Measurements from ENCODE around the gene AHSP. TPM values are rescaled to one million over a fixed set of nuclear protein-coding genes. Genes with fewer than 3 reads are reported as not detected.
"Not testable (repeated sequence)": the region's sequence is repeated elsewhere in the genome, so short reads cannot be mapped to it uniquely, and the experiment has no call there.

Gene AHSP
- total RNA-seq, 1 experiment from 2014 or later: not detected

- H3K36me3 ChIP-seq (ENCODE audit: low read depth): no peaks in the 10 kb centered on the region
- no TSS peak for BruUV-seq (replicated peaks)
- H2AFZ ChIP-seq: no peak overlapping the region
- H3K27ac ChIP-seq: no peak overlapping the region
- TF ChIP-seq CTCF (conservative IDR thresholded peaks at IDR 0.05) (no peak), EZH2 (IDR thresholded peaks at IDR 0.05; ENCODE audit: low read depth) (no peak)
- H3F3A ChIP-seq (ENCODE audit: insufficient read depth, low read depth): no peaks in the 10 kb centered on the region
- ChIA-PET CTCF (no interaction called here), POLR2A (ENCODE audit: unreplicated experiment) (no interaction called here)
- no peak for DNase-seq
- intact Hi-C loops (cut with micrococcal nuclease; ENCODE audit: unreplicated experiment): no loop called here
- H3K27me3 ChIP-seq (ENCODE audit: insufficient read depth, low read depth): peaks cover 7% of the 10 kb centered on the region; the same call in 1 of the 2 replicates
- H3K4me2 ChIP-seq: no peak overlapping the region
- H3K4me1 ChIP-seq (replicated peaks; ENCODE audit: insufficient read depth): no peaks in the 10 kb centered on the region
- no peak overlapping the region for H3K4me3 ChIP-seq
- H3K9me3 ChIP-seq (ENCODE audit: insufficient read depth, low read depth): no peaks in the 10 kb centered on the region; the same call in 1 of the 2 replicates
- no peaks in the 10 kb centered on the region for H3K79me2 ChIP-seq (ENCODE audit: low read depth)
- H3K9me2 ChIP-seq (ENCODE audit: insufficient read depth): 0 out of 2 replicates have a peak, but pooled peaks cover 3% of the 10 kb centered on the region
- no peaks in the 10 kb centered on the region for H4K20me1 ChIP-seq (ENCODE audit: insufficient read depth)
Measured at GRCh38 chr16:31572821-31573220, 45.1 kb downstream of the AHSP start.

DNA sequence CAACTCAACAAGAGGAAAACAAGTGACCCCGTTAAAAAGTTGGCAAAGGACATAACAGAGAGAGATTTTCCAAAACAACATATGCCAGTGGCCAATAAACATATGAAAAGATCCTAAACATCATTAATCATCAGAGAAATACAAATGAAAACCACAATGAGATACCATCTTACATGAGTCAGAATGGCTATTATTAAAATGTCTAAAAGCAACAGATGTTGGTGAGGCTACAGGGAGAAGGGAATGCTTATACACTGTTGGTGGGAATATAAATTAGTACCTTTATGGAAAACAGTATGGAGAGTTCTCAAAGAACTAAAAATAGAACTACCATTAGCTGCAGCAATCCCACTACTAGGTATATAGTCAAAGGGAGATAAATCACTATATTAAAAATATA, 46.5 kb downstream of the AHSP start:
- intact Hi-C loops (cut with micrococcal nuclease; ENCODE audit: unreplicated experiment); H3K9me3 ChIP-seq (ENCODE audit: insufficient read depth, low read depth); H3K36me3 ChIP-seq (ENCODE audit: low read depth); H2AFZ ChIP-seq; DNase-seq; H4K20me1 ChIP-seq (ENCODE audit: insufficient read depth); H3K4me2 ChIP-seq; CTCF ChIA-PET; H3K27me3 ChIP-seq (ENCODE audit: insufficient read depth, low read depth); H3K4me3 ChIP-seq; H3K27ac ChIP-seq; H3F3A ChIP-seq (ENCODE audit: insufficient read depth, low read depth); H3K9me2 ChIP-seq (ENCODE audit: insufficient read depth); H3K4me1 ChIP-seq (replicated peaks; ENCODE audit: insufficient read depth); H3K79me2 ChIP-seq (ENCODE audit: low read depth); POLR2A ChIA-PET (ENCODE audit: unreplicated experiment); BruUV-seq (replicated peaks): not testable (repeated sequence)

GRCh38 chr16:31577411-31577810, 49.7 kb downstream of the AHSP start:
- no peak for DNase-seq
- no peak for TF ChIP-seq CTCF (conservative IDR thresholded peaks at IDR 0.05)
- TF ChIP-seq EZH2 (IDR thresholded peaks at IDR 0.05; ENCODE audit: low read depth): no peak
- Histone ChIP-seq H3K4me1 (replicated peaks; ENCODE audit: insufficient read depth) (no peaks in the 10 kb centered on the region), H3K27me3 (ENCODE audit: insufficient read depth, low read depth) (no peaks in the 10 kb centered on the region), H3K9me3 (ENCODE audit: insufficient read depth, low read depth) (no peaks in the 10 kb centered on the region; the same call in 1 of the 2 replicates), H3K27ac (no peak overlapping the region), H4K20me1 (ENCODE audit: insufficient read depth) (no peaks in the 10 kb centered on the region), H3K79me2 (ENCODE audit: low read depth) (no peaks in the 10 kb centered on the region), H3F3A (ENCODE audit: insufficient read depth, low read depth) (no peaks in the 10 kb centered on the region), H3K4me2 (no peak overlapping the region), H3K9me2 (ENCODE audit: insufficient read depth) (no peaks in the 10 kb centered on the region), H2AFZ (no peak overlapping the region), H3K4me3 (no peak overlapping the region), H3K36me3 (ENCODE audit: low read depth) (no peaks in the 10 kb centered on the region)
- CTCF ChIA-PET: no interaction called here
- no TSS peak for BruUV-seq (replicated peaks)
- POLR2A ChIA-PET (ENCODE audit: unreplicated experiment): no interaction called here
- intact Hi-C loops (cut with micrococcal nuclease; ENCODE audit: unreplicated experiment): no loop called here

Other genes starting within 250 kb of the AHSP start
- 1.1 and 1.2 TPM in 2 replicates for gene ITGAX, start 172.7 kb upstream of the AHSP start, total RNA-seq (2021)
- gene ITGAD, start 134.6 kb upstream of the AHSP start, total RNA-seq (2021): not detected in 2 replicates
- gene COX6A2, start 99.5 kb upstream of the AHSP start, total RNA-seq (2021): not detected in 2 replicates
- 0.85 and 0.88 TPM in 2 replicates for gene ZNF843, start 85.1 kb upstream of the AHSP start, total RNA-seq (2021)
- 18.6 and 21.4 TPM in 2 replicates for gene ARMC5, start 68.4 kb upstream of the AHSP start, total RNA-seq (2021)
- 9.0 and 15.3 TPM in 2 replicates for gene TGFB1I1, start 55.7 kb upstream of the AHSP start, total RNA-seq (2021)
- 0.13 and 0.60 TPM in 2 replicates for gene SLC5A2, start 44.8 kb upstream of the AHSP start, total RNA-seq (2021)
- 86.7 and 94.7 TPM in 2 replicates for gene RUSF1, start 19.5 kb upstream of the AHSP start, total RNA-seq (2021)

Data from PC-9 (cell line).